ENCODE data around the gene RETREG1.

- TF ChIP-seq ZNF549 (tag by site-specific recombination; IDR thresholded peaks at IDR 0.05) (no peak), ZNF350 (tag by site-specific recombination; IDR thresholded peaks at IDR 0.05) (no peak), SETDB1 (IDR thresholded peaks at IDR 0.05; ENCODE audit: insufficient read length, low read length) (no peak)
- TF ChIP-seq, protein P1, sequence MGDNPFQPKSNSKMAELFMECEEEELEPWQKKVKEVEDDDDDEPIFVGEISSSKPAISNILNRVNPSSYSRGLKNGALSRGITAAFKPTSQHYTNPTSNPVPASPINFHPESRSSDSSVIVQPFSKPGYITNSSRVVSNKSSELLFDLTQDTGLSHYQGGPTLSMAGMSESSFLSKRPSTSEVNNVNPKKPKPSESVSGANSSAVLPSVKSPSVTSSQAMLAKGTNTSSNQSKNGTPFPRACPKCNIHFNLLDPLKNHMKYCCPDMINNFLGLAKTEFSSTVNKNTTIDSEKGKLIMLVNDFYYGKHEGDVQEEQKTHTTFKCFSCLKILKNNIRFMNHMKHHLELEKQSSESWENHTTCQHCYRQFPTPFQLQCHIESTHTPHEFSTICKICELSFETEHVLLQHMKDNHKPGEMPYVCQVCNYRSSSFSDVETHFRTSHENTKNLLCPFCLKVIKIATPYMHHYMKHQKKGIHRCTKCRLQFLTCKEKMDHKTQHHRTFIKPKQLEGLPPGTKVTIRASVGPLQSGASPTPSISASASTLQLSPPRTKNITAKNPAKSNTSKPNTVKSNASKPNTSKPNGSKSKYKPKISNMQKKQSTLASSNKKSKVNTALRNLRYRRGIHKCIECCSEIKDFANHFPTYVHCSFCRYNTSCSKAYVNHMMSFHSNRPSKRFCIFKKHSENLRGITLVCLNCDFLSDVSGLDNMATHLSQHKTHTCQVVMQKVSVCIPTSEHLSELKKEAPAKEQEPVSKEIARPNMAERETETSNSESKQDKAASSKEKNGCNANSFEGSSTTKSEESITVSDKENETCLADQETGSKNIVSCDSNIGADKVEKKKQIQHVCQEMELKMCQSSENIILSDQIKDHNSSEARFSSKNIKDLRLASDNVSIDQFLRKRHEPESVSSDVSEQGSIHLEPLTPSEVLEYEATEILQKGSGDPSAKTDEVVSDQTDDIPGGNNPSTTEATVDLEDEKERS (tag by site-specific recombination; IDR thresholded peaks at IDR 0.05): no peak
- TF ChIP-seq, protein P2, sequence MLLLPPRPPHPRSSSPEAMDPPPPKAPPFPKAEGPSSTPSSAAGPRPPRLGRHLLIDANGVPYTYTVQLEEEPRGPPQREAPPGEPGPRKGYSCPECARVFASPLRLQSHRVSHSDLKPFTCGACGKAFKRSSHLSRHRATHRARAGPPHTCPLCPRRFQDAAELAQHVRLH (tag by site-specific recombination; IDR thresholded peaks at IDR 0.05): no peak
Measured at GRCh38 chr5:16628376-16628775, 11.6 kb upstream of the RETREG1 start.
